HG03196 (cell line): ENCODE results near the gene SCAI.

Experiments
- ATAC-seq: cut with Tn5 transposase; IDR thresholded peaks from one replicate; pipeline ENCODE4 v1.9.1; 2021; ENCODE audit not compliant: unreplicated experiment

The SCAI gene

DNA sequence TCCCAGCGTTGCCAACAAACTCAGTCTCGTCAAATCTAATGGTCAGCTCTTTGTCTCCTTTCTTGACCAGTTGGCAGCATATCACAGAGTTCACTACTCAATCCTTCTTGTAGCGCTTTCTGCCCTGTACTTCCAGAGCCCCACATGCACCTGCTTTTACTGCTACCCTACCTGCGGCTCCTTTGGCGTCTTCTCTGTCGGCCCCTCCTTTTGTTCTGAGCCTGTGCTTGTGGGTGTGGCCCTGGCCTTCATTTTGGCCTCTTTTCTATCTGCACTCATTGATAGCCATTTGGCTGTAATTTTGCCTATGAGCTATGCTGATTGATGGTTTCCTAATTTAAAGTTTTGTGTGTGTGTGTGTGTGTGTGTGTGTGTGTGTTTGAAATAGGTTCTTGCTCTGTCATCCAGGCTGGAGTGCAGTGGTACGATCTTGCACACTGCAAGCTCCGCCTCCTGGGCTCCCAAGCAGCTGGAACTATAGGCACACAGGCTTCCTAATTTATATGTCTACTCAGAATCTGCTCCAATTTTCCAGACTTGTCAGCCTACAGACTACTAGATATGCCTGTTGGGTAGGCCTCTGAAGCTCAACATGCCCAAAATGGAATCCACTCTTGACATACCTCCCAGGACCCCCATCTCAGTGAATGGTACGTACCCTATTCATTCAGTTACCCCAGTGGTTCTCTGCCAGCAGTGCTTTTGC, 249.1 kb downstream of the SCAI start:
- no peak for ATAC-seq
